Vagina (tissue), 2 donors: Measurements from ENCODE around the gene TTC4. TPM values are rescaled to one million over a fixed set of nuclear protein-coding genes. Genes with fewer than 3 reads are reported as not detected.

ENCODE experiments used
- DNase-seq, 2 donors: peaks; one replicate each; pipeline ENCODE4 v3.0.0-alpha.2; 2017; ENCODE audit errors: extremely low spot score in 2 of 2
- H3K27ac ChIP-seq: fragments of 200-600 bp; sonication (generic); one replicate; pipeline ENCODE4 v1.5.1; 2019
- H3K27me3 ChIP-seq: fragments of 200-600 bp; sonication (generic); one replicate; pipeline ENCODE4 v1.5.1; 2019
- H3K36me3 ChIP-seq, 2 donors: fragments of 200-600 bp; sonication (generic); one replicate each; pipeline ENCODE4 v1.5.1; 2017 to 2019
- H3K4me1 ChIP-seq: fragments of 200-600 bp; sonication (generic); one replicate; pipeline ENCODE4 v1.5.1; 2019
- H3K4me3 ChIP-seq, 2 donors: fragments of 200-600 bp; sonication (generic); 1 replicate in 1 of 2; 2 replicates in 1 of 2; pipeline ENCODE4 v1.5.1; 2016 to 2019
- H3K9me3 ChIP-seq: fragments of 200-600 bp; sonication (generic); one replicate; pipeline ENCODE4 v1.5.1; 2019
- CTCF ChIP-seq, 3 experiments: fragments of 450-650 bp in 2 of 3; fragments of 200-600 bp in 1 of 3; sonication (generic) in 1 of 3; IDR thresholded peaks; one replicate each; pipeline ENCODE4 v1.5.1; 2017 to 2019; ENCODE audit warnings: antibody characterized with exemption in 3 of 3, mild to moderate bottlenecking in 2 of 3, moderate library complexity in 2 of 3
- POLR2A ChIP-seq, 2 donors: fragments of 450-650 bp; IDR thresholded peaks; one replicate each; pipeline ENCODE4 v1.6.1; 2017; ENCODE audit warnings: antibody characterized with exemption in 2 of 2, mild to moderate bottlenecking in 2 of 2, moderate library complexity in 2 of 2
- POLR2AphosphoS5 ChIP-seq, 2 donors: sonication (generic); formaldehyde crosslinking; IDR thresholded peaks; one replicate each; pipeline ENCODE4 v1.9.0; 2017; ENCODE audit warnings: antibody characterized with exemption in 2 of 2, mild to moderate bottlenecking in 2 of 2, low read depth in 1 of 2; ENCODE audit not compliant: insufficient read depth in 1 of 2
- intact Hi-C: fragments of 100-400 bp; cut with DNase I; formaldehyde crosslinking; loops from one replicate; pipeline ENCODE4 v1.15.1; 2023
- total RNA-seq: library from RNA; depleted of rRNA; stranded (reverse); fragments of >200 nt; gene quantifications from one replicate; pipeline ENCODE4 v1.2.3, GENCODE V29; 2016

TTC4 gene
- total RNA-seq, 1 donor from 2014 or later, result 12.8 TPM

- intact Hi-C loops, result no loop called here
- no peaks in the 10 kb centered on the region for H3K27me3 ChIP-seq
- H3K27ac ChIP-seq, result no peak overlapping the region
- no peak for TF ChIP-seq CTCF (IDR thresholded peaks at IDR 0.05)
- TF ChIP-seq POLR2AphosphoS5 (IDR thresholded peaks at IDR 0.05; ENCODE audit: insufficient read depth in 1 of 2, low read depth in 1 of 2), result no peak
- TF ChIP-seq POLR2A (IDR thresholded peaks at IDR 0.05), result no peak
- H3K4me1 ChIP-seq, result no peaks in the 10 kb centered on the region
- no peaks in the 10 kb centered on the region for H3K36me3 ChIP-seq
- H3K4me3 ChIP-seq, result no peak overlapping the region
- no peak for DNase-seq
- H3K9me3 ChIP-seq, result no peaks in the 10 kb centered on the region
Observed at GRCh38 chr1:54678776-54679643, 36.7 kb upstream of the TTC4 start.

GRCh38 chr1:54679706-54680105 lies 36.0 kb upstream of the TTC4 start:
- H3K4me3 ChIP-seq, result no peak overlapping the region
- H3K9me3 ChIP-seq, result no peaks in the 10 kb centered on the region
- no peak for TF ChIP-seq POLR2AphosphoS5 (IDR thresholded peaks at IDR 0.05; ENCODE audit: insufficient read depth in 1 of 2, low read depth in 1 of 2)
- no peak for TF ChIP-seq POLR2A (IDR thresholded peaks at IDR 0.05)
- no peak for TF ChIP-seq CTCF (IDR thresholded peaks at IDR 0.05)
- no peaks in the 10 kb centered on the region for H3K4me1 ChIP-seq
- intact Hi-C loops, result no loop called here
- H3K27ac ChIP-seq, result no peak overlapping the region
- H3K36me3 ChIP-seq, result no peaks in the 10 kb centered on the region
- no peaks in the 10 kb centered on the region for H3K27me3 ChIP-seq
- DNase-seq, result no peak

- H3K27me3 ChIP-seq, result no peaks in the 10 kb centered on the region
- H3K4me1 ChIP-seq, result no peaks in the 10 kb centered on the region
- DNase-seq, result no peak
- no peak overlapping the region for H3K4me3 ChIP-seq
- intact Hi-C loops, result no loop called here
- TF ChIP-seq POLR2AphosphoS5 (IDR thresholded peaks at IDR 0.05; ENCODE audit: insufficient read depth in 1 of 2, low read depth in 1 of 2) (no peak), POLR2A (IDR thresholded peaks at IDR 0.05) (no peak), CTCF (IDR thresholded peaks at IDR 0.05) (no peak)
- no peak overlapping the region for H3K27ac ChIP-seq
- H3K36me3 ChIP-seq, result no peaks in the 10 kb centered on the region
- no peaks in the 10 kb centered on the region for H3K9me3 ChIP-seq
Observed at GRCh38 chr1:54680387-54680786, 35.3 kb upstream of the TTC4 start.

GRCh38 chr1:54681358-54681757 lies 34.3 kb upstream of the TTC4 start:
- Histone ChIP-seq H3K4me3 (no peak overlapping the region), H3K4me1 (no peaks in the 10 kb centered on the region), H3K27ac (no peak overlapping the region), H3K36me3 (no peaks in the 10 kb centered on the region), H3K9me3 (no peaks in the 10 kb centered on the region), H3K27me3 (no peaks in the 10 kb centered on the region)
- TF ChIP-seq POLR2AphosphoS5 (IDR thresholded peaks at IDR 0.05; ENCODE audit: insufficient read depth in 1 of 2, low read depth in 1 of 2), result no peak
- no peak for TF ChIP-seq POLR2A (IDR thresholded peaks at IDR 0.05)
- no peak for TF ChIP-seq CTCF (IDR thresholded peaks at IDR 0.05)
- intact Hi-C loops, result no loop called here
- DNase-seq, result no peak

GRCh38 chr1:54683453-54683852 lies 32.2 kb upstream of the TTC4 start:
- no peaks in the 10 kb centered on the region for H3K9me3 ChIP-seq
- no peak for DNase-seq
- H3K36me3 ChIP-seq, result no peaks in the 10 kb centered on the region
- H3K4me3 ChIP-seq, result no peak overlapping the region
- intact Hi-C loops, result no loop called here
- no peaks in the 10 kb centered on the region for H3K27me3 ChIP-seq
- no peaks in the 10 kb centered on the region for H3K4me1 ChIP-seq
- TF ChIP-seq POLR2A (IDR thresholded peaks at IDR 0.05) (no peak), CTCF (IDR thresholded peaks at IDR 0.05) (no peak), POLR2AphosphoS5 (IDR thresholded peaks at IDR 0.05; ENCODE audit: insufficient read depth in 1 of 2, low read depth in 1 of 2) (no peak)
- no peak overlapping the region for H3K27ac ChIP-seq
